ENCODE results near the gene PIR. TPM values are rescaled to one million over a fixed set of nuclear protein-coding genes. Genes with fewer than 3 reads are reported as not detected.

Gene PIR
- polyA plus RNA-seq, 1 donor from 2014 or later, result 0.81 TPM

GRCh38 chrX:15391850-15392249 is 101.3 kb downstream of the PIR start:
- H4K20me1 ChIP-seq (ENCODE audit: insufficient read depth), result no peaks in the 10 kb centered on the region
- no peaks in the 10 kb centered on the region for H3K9me3 ChIP-seq (ENCODE audit: low read length)
- no peak for TF ChIP-seq REST (IDR thresholded peaks at IDR 0.05; ENCODE audit: borderline replicate concordance)
- no peak for TF ChIP-seq EZH2 (IDR thresholded peaks at IDR 0.05; ENCODE audit: borderline replicate concordance, insufficient read depth, low read length, poor library complexity, severe bottlenecking)
- TF ChIP-seq SMC3 (conservative IDR thresholded peaks at IDR 0.05; ENCODE audit: poor library complexity), result no peak
- no peak for TF ChIP-seq EP300 (conservative IDR thresholded peaks at IDR 0.05; ENCODE audit: poor library complexity, severe bottlenecking)
- TF ChIP-seq TAF1 (IDR thresholded peaks at IDR 0.05; ENCODE audit: low read depth), result no peak
- TF ChIP-seq MXI1 (conservative IDR thresholded peaks at IDR 0.05; ENCODE audit: poor library complexity, severe bottlenecking), result no peak
- TF ChIP-seq RAD21 (conservative IDR thresholded peaks at IDR 0.05), result no peak
- TF ChIP-seq CTCF (IDR thresholded peaks at IDR 0.05; ENCODE audit: poor library complexity, severe bottlenecking), result no peak
- no peak for TF ChIP-seq POLR2AphosphoS5 (IDR thresholded peaks at IDR 0.05)
- no peaks in the 10 kb centered on the region for H3K9me2 ChIP-seq (ENCODE audit: insufficient read depth, low read length)
- no peak overlapping the region for H3K9ac ChIP-seq (ENCODE audit: low read length)
- H3K36me3 ChIP-seq (ENCODE audit: insufficient read depth, low read length), result no peaks in the 10 kb centered on the region
- H3F3A ChIP-seq (ENCODE audit: insufficient read depth, low read length, poor library complexity, severe bottlenecking), result no peaks in the 10 kb centered on the region
- H3K4me3 ChIP-seq (ENCODE audit: low read length), result no peak overlapping the region
- no peak overlapping the region for H2AFZ ChIP-seq (ENCODE audit: low read depth, low read length)
- no peaks in the 10 kb centered on the region for H3K79me2 ChIP-seq (replicated peaks; ENCODE audit: insufficient read depth, low read length)
- H3K27ac ChIP-seq (ENCODE audit: low read length), result no peak overlapping the region
- H3K27me3 ChIP-seq (ENCODE audit: insufficient read depth, low read depth, low read length), result no peaks in the 10 kb centered on the region
- H3K4me2 ChIP-seq (ENCODE audit: low read length), result no peak overlapping the region

DNA sequence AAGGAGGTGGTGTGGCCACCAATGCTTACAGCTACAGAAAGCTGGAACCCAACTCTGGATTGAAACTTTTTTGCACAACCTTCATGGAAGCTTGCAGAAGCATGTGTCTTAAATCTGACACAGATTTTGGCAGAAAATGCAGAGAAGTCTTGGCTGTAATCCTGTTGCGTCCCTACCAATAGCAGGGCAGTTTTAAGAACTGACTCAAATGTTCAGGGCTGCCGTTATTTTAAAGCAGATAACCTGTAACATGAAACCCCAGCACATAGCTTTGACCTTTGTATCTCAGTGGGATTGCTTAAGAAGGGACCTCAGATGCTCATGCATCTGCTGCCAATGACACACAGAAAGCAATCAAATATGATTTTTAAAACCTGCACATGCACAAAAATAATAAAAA is 108.8 kb downstream of the PIR start, which contains the start of gene VEGFD:
Gene VEGFD, minus strand, starts transcription at position 110 of the 400 bp plus-strand sequence. CDS start 467 bp downstream, outside the sequence.
- no peak within 1 kb of the TSS for H3K4me3 ChIP-seq (ENCODE audit: low read length)
- no peaks in the 10 kb centered on the region for H3K9me3 ChIP-seq (ENCODE audit: low read length)
- H3K9ac ChIP-seq (ENCODE audit: low read length), result no peak within 1 kb of the TSS
- H3K27ac ChIP-seq (ENCODE audit: low read length), result no peak within 1 kb of the TSS
- H3F3A ChIP-seq (ENCODE audit: insufficient read depth, low read length, poor library complexity, severe bottlenecking), result no peaks in the 10 kb centered on the region
- H3K27me3 ChIP-seq (ENCODE audit: insufficient read depth, low read depth, low read length), result no peaks in the 10 kb centered on the region
- no peaks in the 10 kb centered on the region for H4K20me1 ChIP-seq (ENCODE audit: insufficient read depth)
- TF ChIP-seq MXI1 (conservative IDR thresholded peaks at IDR 0.05; ENCODE audit: poor library complexity, severe bottlenecking) (no peak), REST (IDR thresholded peaks at IDR 0.05; ENCODE audit: borderline replicate concordance) (no peak), RAD21 (conservative IDR thresholded peaks at IDR 0.05) (no peak), EZH2 (IDR thresholded peaks at IDR 0.05; ENCODE audit: borderline replicate concordance, insufficient read depth, low read length, poor library complexity, severe bottlenecking) (no peak), POLR2AphosphoS5 (IDR thresholded peaks at IDR 0.05) (no peak), SMC3 (conservative IDR thresholded peaks at IDR 0.05; ENCODE audit: poor library complexity) (no peak), CTCF (IDR thresholded peaks at IDR 0.05; ENCODE audit: poor library complexity, severe bottlenecking) (no peak), TAF1 (IDR thresholded peaks at IDR 0.05; ENCODE audit: low read depth) (no peak), EP300 (conservative IDR thresholded peaks at IDR 0.05; ENCODE audit: poor library complexity, severe bottlenecking) (no peak)
- no peaks in the 10 kb centered on the region for H3K79me2 ChIP-seq (replicated peaks; ENCODE audit: insufficient read depth, low read length)
- no peaks in the 10 kb centered on the region for H3K9me2 ChIP-seq (ENCODE audit: insufficient read depth, low read length)
- no peak within 1 kb of the TSS for H2AFZ ChIP-seq (ENCODE audit: low read depth, low read length)
- H3K36me3 ChIP-seq (ENCODE audit: insufficient read depth, low read length), result no peaks in the 10 kb centered on the region
- H3K4me2 ChIP-seq (ENCODE audit: low read length), result no peak within 1 kb of the TSS

All from neural cell (in vitro differentiated cells).